Stimulated activated CD4-positive, alpha-beta T cell treated with anti-CD3 and anti-CD28 coated beads, Interleukin-2, amount 100 ng/mL, for 48 hours (primary cell): ENCODE results near the gene NEU2.
"Not testable (repeated sequence)": the region's sequence is repeated elsewhere in the genome, so short reads cannot be mapped to it uniquely, and the experiment has no call there.

ENCODE experiments used
- DNase-seq, 2 donors: peaks; one replicate each; pipeline ENCODE4 v3.0.0-alpha.2; 2020

NEU2 gene

GRCh38 chr2:233035426-233036161 is 3.1 kb downstream of the NEU2 start:
- no peak for DNase-seq

DNA sequence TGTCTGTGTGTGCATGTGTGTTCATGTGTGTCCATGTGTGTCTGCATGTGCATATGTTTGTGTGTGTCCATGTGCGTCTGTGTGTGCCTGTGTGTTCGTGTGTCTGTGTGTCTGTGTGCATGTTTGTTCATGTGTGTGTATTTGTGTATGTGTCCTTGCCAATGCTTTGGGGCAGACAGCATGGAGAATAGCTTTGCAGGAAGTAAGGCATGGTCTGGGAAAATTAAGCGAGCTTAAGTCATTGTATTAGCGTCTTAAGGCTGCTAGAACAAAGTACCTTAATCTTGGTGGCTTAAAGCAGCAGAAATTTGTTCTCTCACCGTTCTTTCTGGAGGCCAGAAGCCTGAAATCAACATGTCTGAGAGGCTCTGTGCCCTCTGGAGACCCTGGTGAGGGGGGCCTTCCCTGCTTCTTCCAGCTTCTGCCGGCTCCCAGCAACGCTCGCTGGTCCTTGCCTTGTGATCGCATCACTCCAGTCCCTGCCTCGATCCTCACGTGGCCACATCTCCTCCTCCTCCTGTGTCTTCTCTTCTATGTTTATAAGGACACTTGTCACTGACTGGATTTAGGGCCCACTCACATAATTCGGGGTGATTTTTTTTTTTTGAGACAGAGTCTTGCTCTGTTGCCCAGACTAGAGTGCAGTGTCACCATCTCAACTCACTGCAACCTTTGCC is 3.8 kb downstream of the NEU2 start:
- DNase-seq, result no peak

GRCh38 chr2:233037078-233037477 is 4.6 kb downstream of the NEU2 start:
- DNase-seq, result no peak

GRCh38 chr2:233039212-233039845 is 6.9 kb downstream of the NEU2 start:
- no peak for DNase-seq

GRCh38 chr2:233039846-233040530 is 7.5 kb downstream of the NEU2 start:
- DNase-seq, result no peak

GRCh38 chr2:233040571-233040970 is 8.1 kb downstream of the NEU2 start:
- DNase-seq, result no peak

- no peak for DNase-seq
Measured at GRCh38 chr2:233041722-233042323, 9.4 kb downstream of the NEU2 start.

DNA sequence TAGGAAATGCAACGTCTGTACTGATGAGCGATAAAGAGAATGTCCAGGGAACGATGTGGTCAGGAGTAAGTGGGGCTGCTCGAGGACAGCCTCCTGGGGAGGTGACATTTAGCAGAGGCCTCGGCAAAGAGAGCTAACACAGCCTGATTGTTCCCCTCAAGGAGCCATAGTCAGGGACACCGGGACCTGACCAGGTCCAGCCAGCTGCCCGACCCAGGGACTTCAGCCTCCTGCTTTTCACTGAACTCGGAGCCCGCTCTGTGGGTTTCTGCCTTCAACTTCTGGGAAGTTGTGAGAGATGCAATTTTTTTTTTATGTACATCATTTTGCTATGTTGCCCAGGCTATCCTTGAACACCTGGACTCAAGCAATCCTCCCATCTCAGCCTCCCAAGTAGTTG is 10.1 kb downstream of the NEU2 start:
- DNase-seq, result no peak

DNA sequence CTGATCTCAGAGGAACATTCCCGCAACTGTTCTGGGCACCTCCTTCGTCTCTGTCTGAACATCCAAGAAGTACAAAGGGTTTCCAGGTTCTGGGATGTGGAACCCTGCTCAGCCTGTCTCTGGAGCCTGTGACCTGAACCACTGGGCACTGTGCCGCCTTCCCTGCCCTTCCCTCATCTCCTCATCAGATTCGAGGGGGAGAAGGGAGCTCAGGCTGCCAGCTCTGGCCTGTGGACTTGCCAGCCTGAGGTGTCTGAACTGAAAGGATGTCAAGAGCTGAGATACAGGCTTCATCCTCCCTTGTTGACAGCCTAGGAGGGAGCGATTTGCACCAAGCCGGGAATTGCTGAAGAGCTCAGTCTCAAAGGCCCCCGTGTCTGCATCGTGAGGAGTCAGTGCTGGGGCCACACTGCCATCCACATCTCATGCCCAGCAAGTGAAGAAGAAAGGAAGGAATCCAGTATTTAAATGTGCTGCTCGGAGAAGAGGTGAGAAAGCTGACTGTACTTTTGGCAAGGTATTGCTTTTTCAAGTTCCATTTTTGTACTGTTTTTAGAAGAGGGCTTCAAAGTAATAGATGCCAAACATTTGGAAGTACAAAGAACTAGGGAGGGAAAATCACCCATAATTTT is 12.6 kb downstream of the NEU2 start:
- no peak for DNase-seq

- DNase-seq, result no peak
Measured at GRCh38 chr2:233047206-233047605, 14.7 kb downstream of the NEU2 start.

DNA sequence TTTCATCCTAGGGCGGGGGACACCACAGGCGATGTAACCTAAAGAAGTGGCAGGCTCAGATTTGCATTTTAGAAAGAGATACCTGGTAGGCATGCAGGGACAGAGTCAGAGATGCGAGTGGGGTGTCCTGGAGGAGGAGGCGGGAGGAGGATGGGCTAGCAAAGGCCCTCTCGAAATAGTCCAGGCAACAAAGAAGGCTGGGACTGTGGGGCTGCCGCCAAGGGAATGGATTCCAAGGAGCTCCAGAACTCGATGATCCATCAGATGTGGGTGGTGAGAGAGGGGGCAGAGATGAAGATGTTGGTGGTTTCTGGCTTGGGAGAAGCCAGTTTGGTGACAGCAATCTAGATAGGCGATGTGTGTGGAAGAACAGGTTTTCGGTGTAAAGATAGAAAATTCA is 15.2 kb downstream of the NEU2 start:
- DNase-seq, result no peak

DNA sequence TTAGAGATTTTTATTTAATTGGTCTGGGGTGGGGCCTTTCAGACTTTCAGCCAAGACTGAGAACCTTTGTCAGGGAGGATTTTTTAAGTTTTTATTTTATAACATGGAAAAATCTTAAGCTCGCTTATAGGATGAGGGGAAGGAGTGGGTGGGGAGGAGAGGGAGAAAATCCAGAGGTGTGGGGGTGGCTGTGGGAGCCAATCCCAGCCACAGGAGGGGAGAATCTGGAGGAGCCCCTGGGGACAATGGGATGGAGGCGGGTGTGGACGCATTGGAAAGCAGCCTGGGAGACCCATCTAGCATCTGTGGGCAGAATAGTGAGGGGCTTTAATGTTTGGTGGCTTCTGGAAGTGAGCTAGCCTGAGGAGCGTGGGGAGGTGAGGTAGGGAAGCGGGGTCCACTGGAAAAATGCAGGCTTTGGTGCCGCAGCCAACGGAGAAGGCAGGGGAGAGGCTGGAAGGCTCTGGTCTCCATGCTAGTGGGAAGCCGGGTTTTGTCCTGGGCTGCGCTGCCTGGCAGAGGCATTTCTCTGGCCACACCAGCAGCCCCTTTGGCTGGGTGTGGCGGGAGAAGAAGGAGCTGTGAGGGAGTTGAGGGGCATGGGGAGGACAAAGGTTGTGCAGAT is 16.2 kb downstream of the NEU2 start:
- no peak for DNase-seq

DNA sequence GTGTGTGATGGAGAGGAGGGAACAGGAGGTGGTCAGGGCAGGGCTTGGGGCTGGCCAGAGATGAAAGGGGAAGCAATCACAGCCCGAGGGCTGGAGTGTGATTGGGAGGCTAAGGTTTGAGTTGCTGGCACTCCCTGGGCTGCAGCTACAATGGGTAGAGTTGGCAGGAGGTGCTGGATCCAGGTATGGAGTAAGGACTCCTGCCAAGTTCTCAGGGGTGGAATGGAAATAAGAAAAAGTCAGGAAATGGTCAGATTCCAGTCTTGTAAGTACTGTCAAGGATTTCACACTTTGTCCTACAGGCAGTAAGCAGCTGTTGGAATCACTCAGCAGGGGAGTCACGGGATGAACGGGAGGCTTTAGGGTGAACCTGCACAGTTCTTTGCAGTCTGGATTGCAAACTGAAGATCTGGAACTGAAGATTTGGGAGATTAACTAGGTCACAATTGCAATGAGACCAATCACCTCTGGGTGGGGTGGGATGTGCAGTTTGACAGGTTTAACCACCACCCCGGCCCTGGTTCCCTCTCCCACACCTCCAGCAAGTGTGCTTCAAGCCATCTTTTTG is 16.8 kb downstream of the NEU2 start:
- DNase-seq, result no peak

DNA sequence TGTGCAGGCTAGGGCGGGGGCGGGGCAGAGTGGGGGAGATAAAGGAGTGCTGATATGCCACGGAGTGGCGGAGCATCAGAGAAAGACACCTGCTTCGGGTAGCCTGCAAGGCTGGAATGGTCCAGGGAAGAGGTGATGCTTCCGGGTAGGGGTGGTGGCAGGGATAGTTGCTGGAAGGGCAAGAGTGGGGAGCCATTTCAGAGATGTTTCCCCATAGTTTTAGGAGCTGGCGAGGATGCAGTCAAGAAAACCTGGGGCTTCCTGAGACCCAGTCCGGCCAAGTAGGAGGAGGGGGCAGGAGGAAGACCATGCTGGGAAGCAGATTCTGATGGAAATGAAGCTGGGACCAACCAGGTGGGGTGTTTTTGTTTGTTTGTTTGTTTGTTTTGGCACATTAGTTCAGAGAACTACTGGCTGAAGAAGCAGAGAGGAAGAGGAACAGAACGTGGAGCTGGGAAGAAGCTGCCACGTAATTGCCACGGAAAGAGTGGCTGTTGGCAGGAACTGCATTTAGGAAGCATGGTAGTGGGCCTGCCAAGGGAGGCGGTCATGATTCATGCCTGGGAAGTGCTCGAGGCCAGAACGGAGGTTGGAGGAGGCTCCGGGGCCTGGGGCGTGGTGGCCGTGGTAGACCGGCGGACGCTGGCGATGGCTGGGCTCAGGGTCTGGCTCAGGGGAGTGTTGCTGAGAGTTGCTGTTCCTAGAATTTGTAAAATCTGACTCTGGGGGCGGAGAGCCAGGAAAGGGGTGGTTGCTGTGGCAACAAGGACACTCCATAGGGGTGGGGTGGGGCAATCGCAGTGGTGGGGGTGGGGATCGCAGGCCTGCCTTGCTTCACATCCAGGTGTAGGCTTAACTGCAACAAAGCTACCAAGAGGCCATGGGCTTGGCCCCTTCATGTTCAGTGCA is 19.0 kb downstream of the NEU2 start:
- DNase-seq, result no peak

GRCh38 chr2:233052517-233052916 is 20.0 kb downstream of the NEU2 start:
- DNase-seq, result not testable (repeated sequence)

DNA sequence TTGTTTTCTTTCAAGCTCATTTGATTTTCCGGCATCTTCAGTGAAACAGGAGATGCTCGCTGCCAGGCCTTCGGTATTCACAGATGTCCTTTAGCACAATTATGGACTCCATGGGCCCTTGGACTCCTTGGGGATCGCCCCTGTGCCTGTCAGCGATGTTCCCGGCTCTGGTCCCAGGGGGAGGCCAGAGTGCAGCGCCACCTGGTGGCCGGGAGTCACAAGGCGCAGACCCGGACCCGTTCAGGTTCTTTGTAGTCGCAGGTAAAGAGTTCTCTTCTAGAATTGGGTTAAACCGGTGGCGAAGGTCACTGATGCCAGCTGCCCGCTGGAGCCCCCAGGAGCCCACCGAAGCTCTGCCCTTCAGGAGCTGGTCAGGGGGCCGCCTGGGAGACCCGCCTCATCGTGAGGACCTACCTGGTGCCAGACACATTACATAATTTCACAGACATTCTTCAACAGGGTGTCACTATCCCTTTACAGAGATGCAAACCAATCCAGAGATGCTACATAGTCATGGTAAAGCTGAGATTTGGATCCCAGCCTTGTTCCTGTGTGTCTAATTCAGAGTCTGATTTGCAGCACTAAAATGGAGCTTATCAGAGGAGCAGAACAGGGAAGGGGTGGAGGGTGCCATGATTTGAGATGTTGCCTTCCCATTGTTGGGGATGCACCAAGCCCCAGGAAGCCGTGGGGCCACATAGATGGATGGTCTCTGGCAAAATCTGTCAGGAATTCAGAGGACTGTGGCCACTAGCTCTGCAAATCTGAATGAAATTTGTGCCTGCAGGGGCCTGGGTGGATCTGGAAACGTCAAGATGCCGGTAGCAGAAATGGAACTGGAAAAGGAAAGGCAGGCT is 21.7 kb downstream of the NEU2 start:
- peak; percentile 82 to 84 for DNase-seq

DNA sequence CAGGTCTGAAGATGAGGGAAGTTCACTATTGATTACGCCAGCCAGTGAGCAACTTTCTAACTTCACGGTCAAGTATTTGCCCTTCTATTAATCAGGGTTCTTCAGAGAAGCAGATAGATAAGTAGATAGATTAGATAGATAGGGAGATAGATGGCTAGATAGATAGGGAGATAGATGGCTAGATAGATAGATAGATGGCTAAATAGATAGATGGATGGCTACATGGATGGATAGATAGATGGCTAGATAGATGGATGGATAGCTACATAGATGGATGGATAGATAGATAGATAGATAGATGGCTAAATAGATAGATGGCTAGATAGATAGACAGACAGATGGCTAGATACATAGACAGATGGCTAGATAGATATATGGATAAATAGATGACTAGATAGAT is 22.9 kb downstream of the NEU2 start:
- DNase-seq, result no peak

DNA sequence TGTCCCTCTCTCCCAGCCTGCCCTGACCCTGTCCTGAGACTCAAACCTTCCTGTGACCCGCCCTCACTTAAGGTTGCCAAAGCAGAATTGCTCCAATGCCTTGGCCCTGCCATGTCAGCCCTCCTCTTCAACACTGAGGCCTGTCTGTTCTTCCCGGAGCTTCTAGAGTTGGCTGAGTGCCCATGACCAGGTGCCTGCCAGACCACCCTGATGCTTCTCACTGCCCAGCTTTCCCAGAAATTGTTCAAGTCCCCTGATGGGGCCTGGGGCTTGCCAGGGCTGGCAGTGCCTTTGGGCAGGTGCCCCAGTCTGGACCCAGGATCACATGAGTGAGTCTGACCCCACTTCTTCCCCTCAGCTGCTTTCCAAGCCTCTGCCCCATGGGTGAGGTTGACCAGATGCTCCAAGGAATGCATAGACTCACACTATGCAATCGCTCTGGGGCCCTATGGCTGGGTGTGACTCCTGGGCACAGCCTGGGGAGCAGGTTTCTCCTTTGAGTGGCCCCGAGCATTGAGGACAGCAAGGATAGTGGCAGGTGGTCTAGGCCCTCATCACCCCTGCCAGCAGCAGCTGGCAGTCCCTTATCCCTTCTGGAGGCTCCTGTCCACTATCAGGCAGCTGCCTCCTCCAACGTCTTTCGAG is 24.6 kb downstream of the NEU2 start:
- no peak for DNase-seq
